Parathyroid adenoma (tissue), 2 donors: ENCODE results near the gene ZNF273.
"Not testable (repeated sequence)": the region's sequence is repeated elsewhere in the genome, so short reads cannot be mapped to it uniquely, and the experiment has no call there.

ENCODE experiments used
- H2AFZ ChIP-seq: fragments of 300-600 bp; sonication (generic); one replicate; pipeline ENCODE4 v1.7.0; 2017; ENCODE audit warnings: antibody characterized with exemption, mild to moderate bottlenecking
- H3K27ac ChIP-seq: fragments of 300-600 bp; sonication (generic); one replicate; pipeline ENCODE4 v1.7.0; 2017
- H3K27me3 ChIP-seq: fragments of 300-600 bp; sonication (generic); one replicate; pipeline ENCODE4 v1.7.0; 2017; ENCODE audit warnings: low read length; ENCODE audit not compliant: control insufficient read depth, insufficient read depth
- H3K36me3 ChIP-seq: fragments of 300-600 bp; sonication (generic); one replicate; pipeline ENCODE4 v1.7.0; 2017; ENCODE audit warnings: low read length; ENCODE audit not compliant: control insufficient read depth, insufficient read depth
- H3K4me1 ChIP-seq: fragments of 300-600 bp; sonication (generic); one replicate; pipeline ENCODE4 v1.7.0; 2017; ENCODE audit warnings: control low read depth
- H3K4me2 ChIP-seq: fragments of 300-600 bp; sonication (generic); one replicate; pipeline ENCODE4 v1.7.0; 2017; ENCODE audit warnings: low read length
- H3K4me3 ChIP-seq: fragments of 300-600 bp; sonication (generic); one replicate; pipeline ENCODE4 v1.7.0; 2017; ENCODE audit warnings: low read depth, low read length
- H3K79me2 ChIP-seq: fragments of 300-600 bp; sonication (generic); one replicate; pipeline ENCODE4 v1.7.0; 2017; ENCODE audit warnings: control low read depth
- H3K9ac ChIP-seq: fragments of 300-600 bp; sonication (generic); one replicate; pipeline ENCODE4 v1.7.0; 2017; ENCODE audit warnings: mild to moderate bottlenecking
- H3K9me3 ChIP-seq: fragments of 300-600 bp; sonication (generic); one replicate; pipeline ENCODE4 v1.7.0; 2017; ENCODE audit warnings: low read length; ENCODE audit not compliant: control insufficient read depth
- TF ChIP-seq, protein P1 (sequence below): fragments of 300-600 bp; sonication (generic); IDR thresholded peaks from one replicate; pipeline ENCODE4 v1.7.0; 2017; ENCODE audit warnings: antibody characterized with exemption, mild to moderate bottlenecking
- donor health status: primary hyperparathyroidism.

Gene ZNF273

GRCh38 chr7:64928252-64929187 lies 25.4 kb downstream of the ZNF273 start:
- not testable (repeated sequence) for H3K9ac ChIP-seq, H3K36me3 ChIP-seq, H3K4me2 ChIP-seq

GRCh38 chr7:64934478-64934877 lies 31.4 kb downstream of the ZNF273 start:
- TF ChIP-seq, protein P1, sequence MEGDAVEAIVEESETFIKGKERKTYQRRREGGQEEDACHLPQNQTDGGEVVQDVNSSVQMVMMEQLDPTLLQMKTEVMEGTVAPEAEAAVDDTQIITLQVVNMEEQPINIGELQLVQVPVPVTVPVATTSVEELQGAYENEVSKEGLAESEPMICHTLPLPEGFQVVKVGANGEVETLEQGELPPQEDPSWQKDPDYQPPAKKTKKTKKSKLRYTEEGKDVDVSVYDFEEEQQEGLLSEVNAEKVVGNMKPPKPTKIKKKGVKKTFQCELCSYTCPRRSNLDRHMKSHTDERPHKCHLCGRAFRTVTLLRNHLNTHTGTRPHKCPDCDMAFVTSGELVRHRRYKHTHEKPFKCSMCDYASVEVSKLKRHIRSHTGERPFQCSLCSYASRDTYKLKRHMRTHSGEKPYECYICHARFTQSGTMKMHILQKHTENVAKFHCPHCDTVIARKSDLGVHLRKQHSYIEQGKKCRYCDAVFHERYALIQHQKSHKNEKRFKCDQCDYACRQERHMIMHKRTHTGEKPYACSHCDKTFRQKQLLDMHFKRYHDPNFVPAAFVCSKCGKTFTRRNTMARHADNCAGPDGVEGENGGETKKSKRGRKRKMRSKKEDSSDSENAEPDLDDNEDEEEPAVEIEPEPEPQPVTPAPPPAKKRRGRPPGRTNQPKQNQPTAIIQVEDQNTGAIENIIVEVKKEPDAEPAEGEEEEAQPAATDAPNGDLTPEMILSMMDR: no peak

More at GRCh38 chr7:64928252-64929187, 25.4 kb downstream of the ZNF273 start:
- H3K9me3 ChIP-seq, H3K27ac ChIP-seq, H3K4me1 ChIP-seq, H3K27me3 ChIP-seq, H3K79me2 ChIP-seq, H3K4me3 ChIP-seq, H2AFZ ChIP-seq: not testable (repeated sequence)

GRCh38 chr7:64938540-64938939 lies 35.5 kb downstream of the ZNF273 start:
- TF ChIP-seq, protein P1: no peak
- no peaks in the 10 kb centered on the region for H3K36me3 ChIP-seq
- no peaks in the 10 kb centered on the region for H3K27me3 ChIP-seq
- H3K9me3 ChIP-seq: no peaks in the 10 kb centered on the region
- H3K4me3 ChIP-seq: no peak overlapping the region
- no peak overlapping the region for H3K9ac ChIP-seq
- H3K4me2 ChIP-seq: no peak overlapping the region
- no peak overlapping the region for H2AFZ ChIP-seq
- H3K27ac ChIP-seq: no peak overlapping the region
- H3K79me2 ChIP-seq: no peaks in the 10 kb centered on the region
- H3K4me1 ChIP-seq: no peaks in the 10 kb centered on the region

More at GRCh38 chr7:64934478-64934877, 31.4 kb downstream of the ZNF273 start:
- Histone ChIP-seq H3K4me3 (no peak overlapping the region), H3K27me3 (no peaks in the 10 kb centered on the region), H3K79me2 (no peaks in the 10 kb centered on the region), H3K9ac (no peak overlapping the region), H3K4me2 (no peak overlapping the region), H3K9me3 (no peaks in the 10 kb centered on the region), H3K4me1 (no peaks in the 10 kb centered on the region), H2AFZ (no peak overlapping the region), H3K36me3 (peaks cover 2% of the 10 kb centered on the region), H3K27ac (no peak overlapping the region)

GRCh38 chr7:64940021-64940420 lies 36.9 kb downstream of the ZNF273 start:
- not testable (repeated sequence) for H3K27me3 ChIP-seq, H3K9me3 ChIP-seq, H3K9ac ChIP-seq, H3K4me1 ChIP-seq, H3K79me2 ChIP-seq, H3K36me3 ChIP-seq, H3K27ac ChIP-seq, H3K4me2 ChIP-seq, H2AFZ ChIP-seq, H3K4me3 ChIP-seq

- H3K27ac ChIP-seq, H3K79me2 ChIP-seq, H3K27me3 ChIP-seq, H3K36me3 ChIP-seq, H2AFZ ChIP-seq, H3K4me3 ChIP-seq, H3K4me1 ChIP-seq, H3K9me3 ChIP-seq, H3K9ac ChIP-seq, H3K4me2 ChIP-seq: not testable (repeated sequence)
Observed at GRCh38 chr7:64944667-64945502, 41.8 kb downstream of the ZNF273 start.
